AG09309 (cell line): Measurements from ENCODE around the gene ECE1.

Source experiments
- DNase-seq: peaks from one replicate; pipeline ENCODE4 v3.0.0-alpha.2; 2010; ENCODE audit warnings: low read depth
- H3K4me3 ChIP-seq: 2 replicates; pipeline ENCODE4 v1.5.1; 2011; ENCODE audit warnings: mild to moderate bottlenecking, low read depth, low read length, moderate library complexity; ENCODE audit not compliant: control insufficient read depth
- CTCF ChIP-seq: IDR thresholded peaks from 2 replicates; pipeline ENCODE4 v1.5.1; 2011; ENCODE audit warnings: mild to moderate bottlenecking, low read depth, low read length, inconsistent platforms; ENCODE audit not compliant: insufficient read depth, control insufficient read depth; ENCODE audit errors: missing control alignments

ECE1 gene

GRCh38 chr1:21289700-21290545 is at the start of gene ECE1:
Gene ECE1, minus strand, starts transcription at chr1:21290463. Its CDS starts 49 bp downstream, at chr1:21290414.
- H3K4me3 ChIP-seq, result peak within 1 kb of the TSS; percentile 79
- no peak for DNase-seq
- no peak for TF ChIP-seq CTCF

- TF ChIP-seq CTCF, result no peak
Observed at GRCh38 chr1:21339356-21340229, 49.3 kb upstream of the ECE1 start.

GRCh38 chr1:21338573-21339355 is 48.5 kb upstream of the ECE1 start:
- no peak overlapping the region for H3K4me3 ChIP-seq
- DNase-seq, result no peak
- TF ChIP-seq CTCF, result no peak

More at GRCh38 chr1:21339356-21340229, 49.3 kb upstream of the ECE1 start:
- DNase-seq, result no peak
- no peak overlapping the region for H3K4me3 ChIP-seq

- DNase-seq, result peak; percentile 33
- no peak for TF ChIP-seq CTCF
- no peak overlapping the region for H3K4me3 ChIP-seq
Observed at GRCh38 chr1:21337928-21338572, 47.8 kb upstream of the ECE1 start.

- no peak for DNase-seq
- TF ChIP-seq CTCF, result no peak
- no peak overlapping the region for H3K4me3 ChIP-seq
Observed at GRCh38 chr1:21337454-21337927, 47.2 kb upstream of the ECE1 start.
